Measurements from ENCODE around the gene COX5A.

Gene COX5A

GRCh38 chr15:74882528-74882927 is 55.3 kb downstream of the COX5A start:
- Histone ChIP-seq H3K36me3 (ENCODE audit: control insufficient read depth in 1 of 2, insufficient read depth in 2 of 2, low read length in 2 of 2) (no peaks in the 10 kb centered on the region), H3K4me3 (ENCODE audit: low read depth in 1 of 2, low read length in 2 of 2) (no peak overlapping the region), H3K4me1 (ENCODE audit: control insufficient read depth in 1 of 2, insufficient read depth in 2 of 2, low read length in 2 of 2) (no peaks in the 10 kb centered on the region), H3K27me3 (ENCODE audit: control insufficient read depth in 1 of 2, insufficient read depth in 2 of 2, low read length in 2 of 2) (no peaks in the 10 kb centered on the region), H3K27ac (ENCODE audit: low read depth, low read length) (no peak overlapping the region), H3K9me3 (ENCODE audit: control insufficient read depth in 1 of 2, low read length in 2 of 2) (peaks cover 0 to 6% of the 10 kb centered on the region in 2 donors), H3K9ac (ENCODE audit: low read depth in 1 of 2, low read length in 2 of 2) (no peak overlapping the region)

GRCh38 chr15:74878273-74878672 is 59.6 kb downstream of the COX5A start:
- Histone ChIP-seq H3K27me3 (ENCODE audit: control insufficient read depth in 1 of 2, insufficient read depth in 2 of 2, low read length in 2 of 2) (no peaks in the 10 kb centered on the region), H3K9ac (ENCODE audit: low read depth in 1 of 2, low read length in 2 of 2) (no peak overlapping the region), H3K4me3 (ENCODE audit: low read depth in 1 of 2, low read length in 2 of 2) (no peak overlapping the region), H3K36me3 (ENCODE audit: control insufficient read depth in 1 of 2, insufficient read depth in 2 of 2, low read length in 2 of 2) (no peaks in the 10 kb centered on the region), H3K9me3 (ENCODE audit: control insufficient read depth in 1 of 2, low read length in 2 of 2) (peaks cover 0 to 6% of the 10 kb centered on the region in 2 donors), H3K27ac (ENCODE audit: low read depth, low read length) (no peak overlapping the region), H3K4me1 (ENCODE audit: control insufficient read depth in 1 of 2, insufficient read depth in 2 of 2, low read length in 2 of 2) (peaks cover 0 to 6% of the 10 kb centered on the region in 2 donors)

- H3K27ac ChIP-seq (ENCODE audit: low read depth, low read length): no peak overlapping the region
- peaks cover 27 to 44% of the 10 kb centered on the region in 2 donors for H3K4me1 ChIP-seq (ENCODE audit: control insufficient read depth in 1 of 2, insufficient read depth in 2 of 2, low read length in 2 of 2)
- H3K9ac ChIP-seq (ENCODE audit: low read depth in 1 of 2, low read length in 2 of 2): peak overlapping the region; percentile 81 to 92
- H3K27me3 ChIP-seq (ENCODE audit: control insufficient read depth in 1 of 2, insufficient read depth in 2 of 2, low read length in 2 of 2): no peaks in the 10 kb centered on the region
- H3K36me3 ChIP-seq (ENCODE audit: control insufficient read depth in 1 of 2, insufficient read depth in 2 of 2, low read length in 2 of 2): no peaks in the 10 kb centered on the region
- no peaks in the 10 kb centered on the region for H3K9me3 ChIP-seq (ENCODE audit: control insufficient read depth in 1 of 2, low read length in 2 of 2)
- H3K4me3 ChIP-seq (ENCODE audit: low read depth in 1 of 2, low read length in 2 of 2): peak overlapping the region; percentile 92 to 97
These were observed 64.0 kb downstream of the COX5A start for GRCh38 chr15:74873756-74874424.

GRCh38 chr15:74873036-74873755 is 64.7 kb downstream of the COX5A start, which contains the start of gene SCAMP2:
Gene SCAMP2 (minus strand): TSS chr15:74873365. CDS start chr15:74873255, 110 bp downstream.
- peaks cover 34 to 51% of the 10 kb centered on the region in 2 donors for H3K4me1 ChIP-seq (ENCODE audit: control insufficient read depth in 1 of 2, insufficient read depth in 2 of 2, low read length in 2 of 2)
- H3K36me3 ChIP-seq (ENCODE audit: control insufficient read depth in 1 of 2, insufficient read depth in 2 of 2, low read length in 2 of 2): no peaks in the 10 kb centered on the region
- peak within 1 kb of the TSS; percentile 92 to 97 for H3K4me3 ChIP-seq (ENCODE audit: low read depth in 1 of 2, low read length in 2 of 2)
- H3K27ac ChIP-seq (ENCODE audit: low read depth, low read length): peak within 1 kb of the TSS; percentile 94
- H3K9ac ChIP-seq (ENCODE audit: low read depth in 1 of 2, low read length in 2 of 2): peak within 1 kb of the TSS; percentile 81 to 92
- H3K9me3 ChIP-seq (ENCODE audit: control insufficient read depth in 1 of 2, low read length in 2 of 2): no peaks in the 10 kb centered on the region
- no peaks in the 10 kb centered on the region for H3K27me3 ChIP-seq (ENCODE audit: control insufficient read depth in 1 of 2, insufficient read depth in 2 of 2, low read length in 2 of 2)

GRCh38 chr15:74872702-74873035 is 65.2 kb downstream of the COX5A start:
- Histone ChIP-seq H3K36me3 (ENCODE audit: control insufficient read depth in 1 of 2, insufficient read depth in 2 of 2, low read length in 2 of 2) (no peaks in the 10 kb centered on the region), H3K9me3 (ENCODE audit: control insufficient read depth in 1 of 2, low read length in 2 of 2) (no peaks in the 10 kb centered on the region), H3K4me1 (ENCODE audit: control insufficient read depth in 1 of 2, insufficient read depth in 2 of 2, low read length in 2 of 2) (peaks cover 39 to 56% of the 10 kb centered on the region in 2 donors), H3K27ac (ENCODE audit: low read depth, low read length) (peak overlapping the region; percentile 94), H3K4me3 (ENCODE audit: low read depth in 1 of 2, low read length in 2 of 2) (peak overlapping the region; percentile 92 to 97), H3K27me3 (ENCODE audit: control insufficient read depth in 1 of 2, insufficient read depth in 2 of 2, low read length in 2 of 2) (no peaks in the 10 kb centered on the region), H3K9ac (ENCODE audit: low read depth in 1 of 2, low read length in 2 of 2) (peak overlapping the region; percentile 81 to 92)

- Histone ChIP-seq H3K36me3 (ENCODE audit: control insufficient read depth in 1 of 2, insufficient read depth in 2 of 2, low read length in 2 of 2) (no peaks in the 10 kb centered on the region), H3K9ac (ENCODE audit: low read depth in 1 of 2, low read length in 2 of 2) (peak overlapping the region; percentile 57 to 61), H3K27ac (ENCODE audit: low read depth, low read length) (peak overlapping the region; percentile 84), H3K4me3 (ENCODE audit: low read depth in 1 of 2, low read length in 2 of 2) (peak overlapping the region; percentile 54 to 60), H3K27me3 (ENCODE audit: control insufficient read depth in 1 of 2, insufficient read depth in 2 of 2, low read length in 2 of 2) (no peaks in the 10 kb centered on the region), H3K9me3 (ENCODE audit: control insufficient read depth in 1 of 2, low read length in 2 of 2) (no peaks in the 10 kb centered on the region), H3K4me1 (ENCODE audit: control insufficient read depth in 1 of 2, insufficient read depth in 2 of 2, low read length in 2 of 2) (peaks cover 54 to 76% of the 10 kb centered on the region in 2 donors)
These were observed 67.2 kb downstream of the COX5A start for GRCh38 chr15:74870436-74871215.

Measured in duodenal mucosa (tissue), 2 donors.